Measurements from ENCODE around the gene ARID1B. TPM values are rescaled to one million over a fixed set of nuclear protein-coding genes. Genes with fewer than 3 reads are reported as not detected.
A peak's percentile ranks its signal among the peaks of the same experiment; 100 is the strongest.

ARID1B gene
- total and polyA plus RNA-seq, 2 experiments from 2014 or later: 41.9 to 72.7 TPM

DNA sequence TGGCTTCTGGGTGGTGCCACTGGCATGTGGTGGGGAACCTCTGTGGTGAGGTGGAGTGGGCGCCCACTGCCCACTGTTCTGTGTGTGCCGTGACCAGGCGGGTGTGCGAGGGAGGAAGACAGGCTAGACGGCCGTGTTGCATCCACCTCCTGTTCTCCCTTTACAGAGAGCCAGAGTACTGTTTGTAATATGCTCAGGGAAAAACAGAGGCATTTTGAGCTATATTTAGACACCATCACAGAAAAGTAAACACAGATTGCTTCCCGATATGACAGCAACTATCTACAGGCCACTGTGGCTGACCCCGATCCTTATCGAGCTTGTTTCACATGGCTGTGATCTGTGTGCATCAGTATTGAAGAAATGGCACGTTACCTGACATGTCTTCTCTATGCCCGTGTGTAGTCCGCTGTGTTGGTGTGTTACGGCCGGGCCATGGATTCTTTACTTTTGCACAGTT, 45.6 kb downstream of the ARID1B start:
- Histone ChIP-seq H3K27me3 (no peaks in the 10 kb centered on the region), H3K9me3 (ENCODE audit: low read depth) (no peaks in the 10 kb centered on the region), H3K4me3 (no peak overlapping the region), H3K27ac (peak overlapping the region; percentile 59), H3K36me3 (no peaks in the 10 kb centered on the region), H3K4me1 (ENCODE audit: low read depth) (peaks cover 39% of the 10 kb centered on the region)
- TF ChIP-seq, protein P1, sequence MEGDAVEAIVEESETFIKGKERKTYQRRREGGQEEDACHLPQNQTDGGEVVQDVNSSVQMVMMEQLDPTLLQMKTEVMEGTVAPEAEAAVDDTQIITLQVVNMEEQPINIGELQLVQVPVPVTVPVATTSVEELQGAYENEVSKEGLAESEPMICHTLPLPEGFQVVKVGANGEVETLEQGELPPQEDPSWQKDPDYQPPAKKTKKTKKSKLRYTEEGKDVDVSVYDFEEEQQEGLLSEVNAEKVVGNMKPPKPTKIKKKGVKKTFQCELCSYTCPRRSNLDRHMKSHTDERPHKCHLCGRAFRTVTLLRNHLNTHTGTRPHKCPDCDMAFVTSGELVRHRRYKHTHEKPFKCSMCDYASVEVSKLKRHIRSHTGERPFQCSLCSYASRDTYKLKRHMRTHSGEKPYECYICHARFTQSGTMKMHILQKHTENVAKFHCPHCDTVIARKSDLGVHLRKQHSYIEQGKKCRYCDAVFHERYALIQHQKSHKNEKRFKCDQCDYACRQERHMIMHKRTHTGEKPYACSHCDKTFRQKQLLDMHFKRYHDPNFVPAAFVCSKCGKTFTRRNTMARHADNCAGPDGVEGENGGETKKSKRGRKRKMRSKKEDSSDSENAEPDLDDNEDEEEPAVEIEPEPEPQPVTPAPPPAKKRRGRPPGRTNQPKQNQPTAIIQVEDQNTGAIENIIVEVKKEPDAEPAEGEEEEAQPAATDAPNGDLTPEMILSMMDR (IDR thresholded peaks at IDR 0.05; ENCODE audit: low read depth, low read length): no peak
- no peak for DNase-seq (ENCODE audit: low read depth in 1 of 2, low spot score in 1 of 2)

DNA sequence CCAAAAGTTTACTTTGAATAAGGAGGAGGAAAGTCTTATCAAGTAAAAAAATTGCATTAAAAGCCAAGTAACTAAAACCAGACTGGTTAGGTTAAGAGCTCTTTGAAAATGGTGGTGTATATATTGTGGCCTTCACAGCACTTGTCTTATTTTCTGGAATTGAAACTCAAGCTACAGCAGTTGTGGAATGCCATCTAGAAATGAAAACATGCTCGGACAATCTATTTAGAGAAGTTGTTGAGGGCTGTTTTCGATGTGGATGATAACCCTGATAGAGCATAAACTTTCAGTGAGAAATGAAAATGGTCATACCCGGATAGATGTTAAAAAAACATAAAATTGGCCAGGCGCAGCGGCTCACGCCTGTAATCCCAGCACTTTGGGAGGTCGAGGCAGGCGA, 47.0 kb downstream of the ARID1B start:
- DNase-seq (ENCODE audit: low read depth in 1 of 2, low spot score in 1 of 2): no peak
- Histone ChIP-seq H3K27ac (no peak overlapping the region), H3K4me1 (ENCODE audit: low read depth) (peaks cover 32% of the 10 kb centered on the region), H3K27me3 (no peaks in the 10 kb centered on the region), H3K4me3 (no peak overlapping the region), H3K9me3 (ENCODE audit: low read depth) (no peaks in the 10 kb centered on the region), H3K36me3 (peaks cover 1% of the 10 kb centered on the region)
- TF ChIP-seq, protein P1 (IDR thresholded peaks at IDR 0.05; ENCODE audit: low read depth, low read length): no peak

DNA sequence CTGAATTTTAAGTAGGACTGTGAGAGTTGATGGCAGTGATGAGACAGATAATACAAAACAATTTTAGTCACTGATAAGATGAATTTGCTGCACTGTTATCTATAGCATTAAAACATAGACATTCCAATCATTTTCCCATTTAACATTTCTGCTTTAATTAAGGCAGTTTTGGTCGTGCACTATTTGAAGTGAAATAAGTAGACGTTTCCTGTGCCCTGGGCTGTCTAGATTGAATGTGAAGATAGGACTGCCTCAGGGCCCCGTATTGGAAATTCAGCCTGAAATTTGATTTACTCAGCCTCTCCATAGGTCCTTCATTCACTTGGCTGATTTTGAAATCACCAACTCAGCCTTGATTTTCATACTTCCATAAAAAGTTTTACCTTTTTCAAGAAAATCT, 48.3 kb downstream of the ARID1B start:
- DNase-seq (ENCODE audit: low read depth in 1 of 2, low spot score in 1 of 2): no peak
- Histone ChIP-seq H3K9me3 (ENCODE audit: low read depth) (no peaks in the 10 kb centered on the region), H3K27ac (peak overlapping the region; percentile 5), H3K27me3 (no peaks in the 10 kb centered on the region), H3K4me1 (ENCODE audit: low read depth) (peaks cover 20% of the 10 kb centered on the region), H3K36me3 (peaks cover 5% of the 10 kb centered on the region), H3K4me3 (no peak overlapping the region)
- TF ChIP-seq, protein P1 (IDR thresholded peaks at IDR 0.05; ENCODE audit: low read depth, low read length): no peak

DNA sequence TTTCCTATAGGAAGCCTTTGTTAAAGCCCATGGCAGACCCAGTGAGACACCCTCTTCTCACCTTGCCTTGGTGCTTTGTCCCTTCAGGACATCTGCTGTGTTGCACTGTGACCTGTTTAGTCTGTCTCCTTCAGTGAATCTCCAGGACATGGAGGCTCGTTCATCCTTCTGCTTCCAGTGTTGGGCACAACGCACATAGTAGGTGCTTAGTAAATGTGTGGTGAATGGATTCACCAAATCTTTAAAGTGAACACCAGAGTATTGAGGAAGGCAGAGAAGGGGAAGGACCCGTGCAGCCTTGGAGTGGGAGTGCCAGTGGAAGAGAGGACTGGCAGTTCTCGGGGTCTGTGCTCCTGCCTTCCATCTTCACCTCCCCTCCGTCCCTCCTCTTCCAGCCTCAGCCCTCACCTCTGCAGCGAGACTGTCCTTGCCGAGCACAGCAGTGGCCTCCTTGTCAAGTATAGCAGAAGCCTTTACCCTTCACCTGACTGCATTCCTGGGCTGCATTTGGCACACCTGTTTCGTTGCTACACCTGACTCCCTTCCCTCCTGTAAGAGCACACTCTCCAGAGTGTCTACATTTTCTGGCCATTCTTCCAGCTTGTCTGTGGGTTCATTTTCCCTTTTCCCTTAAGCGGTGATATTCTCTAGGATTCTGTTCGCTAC, 49.2 kb downstream of the ARID1B start:
- no peak overlapping the region for H3K4me3 ChIP-seq
- TF ChIP-seq, protein P1 (IDR thresholded peaks at IDR 0.05; ENCODE audit: low read depth, low read length): no peak
- no peak for DNase-seq (ENCODE audit: low read depth in 1 of 2, low spot score in 1 of 2)
- H3K27ac ChIP-seq: peak overlapping the region; percentile 5
- H3K4me1 ChIP-seq (ENCODE audit: low read depth): peaks cover 19% of the 10 kb centered on the region
- H3K9me3 ChIP-seq (ENCODE audit: low read depth): no peaks in the 10 kb centered on the region
- H3K36me3 ChIP-seq: peaks cover 5% of the 10 kb centered on the region
- no peaks in the 10 kb centered on the region for H3K27me3 ChIP-seq

DNA sequence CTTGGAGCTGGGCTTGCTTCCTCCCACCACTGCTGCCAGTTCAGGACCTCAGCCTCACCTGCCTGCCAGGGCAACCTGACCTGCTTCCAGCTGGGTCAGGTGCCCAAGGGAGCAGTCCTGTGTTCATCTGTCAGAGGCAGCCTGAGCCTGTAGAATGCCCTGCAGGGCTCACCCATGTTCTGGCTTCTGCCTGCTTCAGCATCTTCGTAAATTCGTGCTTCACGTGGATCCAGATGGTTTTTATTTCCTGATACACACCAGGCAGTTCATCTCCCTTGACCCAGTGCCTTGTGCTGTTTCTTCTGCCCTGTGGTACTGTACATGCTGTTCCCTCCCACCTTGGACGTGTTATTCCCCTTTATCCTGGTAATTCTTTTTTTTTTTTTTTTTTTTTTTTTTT, 50.2 kb downstream of the ARID1B start:
- H3K27ac ChIP-seq: no peak overlapping the region
- peaks cover 5% of the 10 kb centered on the region for H3K36me3 ChIP-seq
- H3K27me3 ChIP-seq: no peaks in the 10 kb centered on the region
- DNase-seq (ENCODE audit: low read depth in 1 of 2, low spot score in 1 of 2): peak in 1 of 2 donors; percentile 23
- no peak overlapping the region for H3K4me3 ChIP-seq
- TF ChIP-seq, protein P1 (IDR thresholded peaks at IDR 0.05; ENCODE audit: low read depth, low read length): no peak
- peaks cover 14% of the 10 kb centered on the region for H3K4me1 ChIP-seq (ENCODE audit: low read depth)
- no peaks in the 10 kb centered on the region for H3K9me3 ChIP-seq (ENCODE audit: low read depth)
